HG02610 (cell line): Measurements from ENCODE around the gene FAM53A.

Experiments
- ATAC-seq: cut with Tn5 transposase; IDR thresholded peaks from one replicate; pipeline ENCODE4 v1.9.1; 2021; ENCODE audit warnings: mild to moderate bottlenecking, moderate library complexity; ENCODE audit not compliant: unreplicated experiment

The FAM53A gene

DNA sequence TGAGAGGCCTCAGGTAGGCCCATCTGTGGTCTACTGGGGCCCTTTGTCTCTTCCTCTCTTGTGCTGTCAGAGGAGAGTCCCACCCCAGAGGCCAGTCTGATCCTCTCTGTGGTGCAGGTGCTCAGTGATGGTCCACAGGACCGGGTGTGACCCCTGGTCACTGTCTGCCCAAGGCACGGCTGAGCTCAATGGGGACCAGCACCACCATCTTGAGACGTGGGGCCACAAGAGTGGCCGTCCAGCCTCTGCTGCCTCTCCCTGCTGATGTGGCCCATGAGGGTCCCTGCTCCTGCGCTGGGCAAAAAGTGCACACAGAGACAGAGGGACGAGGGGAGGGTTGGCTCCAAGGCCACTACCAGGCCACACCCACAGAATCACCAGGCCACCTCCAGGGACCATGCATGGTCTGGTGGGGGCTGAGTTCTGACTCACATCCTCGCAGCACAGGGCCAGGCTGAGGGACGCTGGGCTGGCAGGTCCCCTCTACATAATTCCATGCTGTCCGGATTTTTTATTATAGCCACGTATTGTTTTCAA, 88.3 kb downstream of the FAM53A start:
- no peak for ATAC-seq

DNA sequence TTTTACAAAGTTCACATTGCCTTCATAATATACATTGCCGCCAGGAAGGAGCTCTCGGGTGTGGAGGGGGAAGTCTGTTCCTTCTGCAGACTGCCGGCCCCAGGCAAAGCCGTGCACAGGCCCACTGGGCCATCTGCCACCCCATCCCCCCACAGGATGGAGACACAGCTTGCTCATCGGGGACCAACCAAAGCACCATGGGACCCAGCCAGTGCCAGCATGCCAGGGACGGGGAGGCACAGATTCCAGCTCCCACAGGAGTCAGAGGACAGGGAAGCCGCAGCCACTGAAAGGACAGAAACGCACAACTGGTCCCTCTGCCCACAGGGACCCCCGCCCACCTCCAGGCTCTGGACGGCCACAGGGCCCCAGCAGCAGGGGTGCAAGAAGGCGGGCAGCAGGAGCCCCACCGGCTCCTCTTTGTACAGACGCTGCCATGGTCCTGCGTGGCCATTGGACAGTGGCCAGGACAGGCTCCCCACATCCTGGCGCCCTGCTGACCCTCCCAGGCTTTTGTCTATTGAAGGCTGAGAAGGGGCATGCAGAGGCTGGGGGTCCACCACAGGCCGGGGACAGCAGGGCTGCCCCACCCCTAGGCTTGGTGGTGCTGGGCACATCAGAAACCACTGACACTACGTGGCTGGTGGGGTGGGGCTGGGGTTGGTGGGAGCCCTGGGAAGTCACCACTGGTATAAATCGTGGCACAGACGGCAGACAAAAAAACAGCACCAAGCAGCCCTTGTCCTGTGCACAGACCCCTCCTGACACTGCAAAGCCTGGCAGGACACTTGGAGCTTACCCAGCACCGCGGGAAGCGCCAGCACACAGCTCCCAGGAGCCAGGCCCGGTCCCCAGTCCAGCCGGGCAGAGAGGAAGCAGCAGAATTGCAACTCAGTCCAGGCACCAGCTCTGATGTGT, 89.0 kb downstream of the FAM53A start:
- ATAC-seq: no peak

- ATAC-seq: no peak
These were observed 90.2 kb downstream of the FAM53A start for GRCh38 chr4:1593881-1594345.

GRCh38 chr4:1593458-1593857, 90.7 kb downstream of the FAM53A start:
- ATAC-seq: no peak

DNA sequence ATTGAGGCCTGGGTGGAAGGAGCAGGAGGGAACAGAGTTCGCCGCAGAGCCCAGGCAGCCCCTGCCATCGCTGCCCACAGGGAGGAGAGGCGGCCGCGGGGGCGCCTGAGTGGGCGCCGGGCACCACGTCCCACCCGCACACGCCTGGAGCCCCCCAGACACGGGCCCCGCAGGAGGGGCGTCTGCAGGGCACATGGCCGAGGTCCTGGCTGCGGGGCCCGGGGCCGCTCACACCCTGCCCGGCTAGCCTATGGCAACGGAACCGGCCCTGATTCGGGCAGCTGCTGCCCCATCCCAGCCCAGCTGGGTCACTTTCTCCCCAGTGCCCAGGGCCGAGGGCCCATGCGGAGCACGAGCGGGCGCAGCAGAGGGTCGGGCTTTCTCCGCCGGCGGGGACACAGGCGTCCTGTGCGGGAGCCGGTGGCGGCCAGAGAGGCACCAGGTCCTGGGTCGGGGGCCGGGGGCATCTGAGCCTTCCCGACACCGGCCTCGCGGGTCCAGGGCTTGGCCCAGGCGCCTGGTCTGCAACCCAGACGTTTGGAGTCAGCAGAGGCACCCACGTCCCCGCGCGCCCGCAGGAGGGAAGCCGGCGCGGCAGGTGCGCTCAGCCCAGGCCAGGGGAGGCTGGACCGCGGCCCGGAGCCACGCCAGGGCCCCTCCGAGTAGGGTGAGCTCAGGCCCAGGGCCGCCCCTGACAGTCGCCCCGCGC, 91.2 kb downstream of the FAM53A start:
- ATAC-seq: no peak

DNA sequence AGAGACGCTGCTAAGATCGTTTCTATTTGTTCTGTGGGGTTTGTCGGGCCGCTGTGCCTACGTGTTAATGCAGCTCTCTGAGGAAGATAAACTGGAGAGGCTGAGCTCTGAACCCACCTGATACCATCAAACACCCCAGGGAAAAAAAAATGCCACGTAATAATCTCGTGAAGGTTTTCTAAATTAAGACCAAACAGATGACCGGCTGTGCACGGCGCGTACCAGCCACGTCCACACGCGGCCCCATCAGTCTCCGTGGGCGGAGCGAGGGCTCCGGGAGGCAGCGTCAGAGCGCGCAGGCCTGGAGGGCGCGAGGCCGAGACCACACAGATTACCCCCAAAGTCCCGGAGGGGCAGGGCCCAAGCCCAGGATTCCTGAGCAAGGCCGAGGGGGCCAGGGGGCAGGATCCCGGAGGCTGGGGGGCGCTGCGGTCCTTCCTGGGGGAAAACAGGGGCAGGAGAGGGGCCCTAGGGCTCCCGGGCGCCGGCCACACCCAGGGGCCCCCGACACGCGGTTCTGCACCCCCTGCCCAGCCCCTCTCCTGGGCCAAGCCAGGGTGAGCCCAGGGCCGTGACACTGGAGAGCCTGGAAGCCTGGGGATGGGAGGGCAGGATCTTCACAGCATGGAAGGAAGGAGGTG, 91.9 kb downstream of the FAM53A start:
- ATAC-seq: no peak

- no peak for ATAC-seq
These were observed 93.0 kb downstream of the FAM53A start for GRCh38 chr4:1591107-1591506.

DNA sequence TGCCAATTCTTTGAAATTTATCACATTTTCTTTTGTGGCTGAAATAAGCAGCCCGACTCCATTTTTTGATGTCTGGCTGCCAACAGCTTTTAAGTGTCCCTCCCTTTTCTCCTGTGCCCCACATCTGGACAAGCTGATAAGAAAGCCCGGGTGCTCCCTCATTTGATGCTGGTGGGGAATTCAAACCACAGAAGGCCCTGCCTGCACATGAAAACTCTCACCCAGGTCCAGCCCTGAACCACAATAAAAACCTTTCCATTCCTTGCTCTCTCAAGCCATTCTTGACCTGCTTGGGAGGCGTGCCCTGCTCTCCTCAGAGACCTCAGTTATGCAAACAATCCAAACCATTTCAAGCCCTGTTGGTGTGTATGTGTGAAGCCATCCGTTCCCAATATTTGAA, 93.9 kb downstream of the FAM53A start:
- ATAC-seq: no peak
